ENCODE results near the gene SHOC1.
A peak's percentile ranks its signal among the peaks of the same experiment; 100 is the strongest.

SHOC1 gene

GRCh38 chr9:111839387-111839786 is 44.6 kb upstream of the SHOC1 start:
- no peaks in the 10 kb centered on the region for H3K27me3 ChIP-seq (replicated peaks; ENCODE audit: control insufficient read depth, insufficient read depth, low read length)
- DNase-seq (ENCODE audit: extremely low read depth, insufficient read length) = peak; percentile 49
- no peak for TF ChIP-seq CTCF (IDR thresholded peaks at IDR 0.05; ENCODE audit: insufficient read depth, low read length, poor library complexity, severe bottlenecking)

GRCh38 chr9:111838439-111838838 is 43.7 kb upstream of the SHOC1 start:
- no peak for DNase-seq (ENCODE audit: extremely low read depth, insufficient read length)
- Histone ChIP-seq H3K27me3 (replicated peaks; ENCODE audit: control insufficient read depth, insufficient read depth, low read length) (no peaks in the 10 kb centered on the region), H3K4me3 (replicated peaks; ENCODE audit: low read depth, low read length) (no peak overlapping the region), H3K36me3 (ENCODE audit: control insufficient read depth, insufficient read depth, low read length) (no peaks in the 10 kb centered on the region)
- TF ChIP-seq CTCF (IDR thresholded peaks at IDR 0.05; ENCODE audit: insufficient read depth, low read length, poor library complexity, severe bottlenecking) = no peak

More at GRCh38 chr9:111839387-111839786, 44.6 kb upstream of the SHOC1 start:
- Histone ChIP-seq H3K4me3 (replicated peaks; ENCODE audit: low read depth, low read length) (no peak overlapping the region), H3K36me3 (ENCODE audit: control insufficient read depth, insufficient read depth, low read length) (no peaks in the 10 kb centered on the region)

- DNase-seq (ENCODE audit: extremely low read depth, insufficient read length) = no peak
- Histone ChIP-seq H3K4me3 (replicated peaks; ENCODE audit: low read depth, low read length) (no peak overlapping the region), H3K27me3 (replicated peaks; ENCODE audit: control insufficient read depth, insufficient read depth, low read length) (no peaks in the 10 kb centered on the region), H3K36me3 (ENCODE audit: control insufficient read depth, insufficient read depth, low read length) (no peaks in the 10 kb centered on the region)
- no peak for TF ChIP-seq CTCF (IDR thresholded peaks at IDR 0.05; ENCODE audit: insufficient read depth, low read length, poor library complexity, severe bottlenecking)
Observed at GRCh38 chr9:111836311-111836710, 41.6 kb upstream of the SHOC1 start.

GRCh38 chr9:111833941-111834340 is 39.2 kb upstream of the SHOC1 start:
- no peak overlapping the region for H3K4me3 ChIP-seq (replicated peaks; ENCODE audit: low read depth, low read length)
- no peak for DNase-seq (ENCODE audit: extremely low read depth, insufficient read length)
- no peak for TF ChIP-seq CTCF (IDR thresholded peaks at IDR 0.05; ENCODE audit: insufficient read depth, low read length, poor library complexity, severe bottlenecking)
- H3K36me3 ChIP-seq (ENCODE audit: control insufficient read depth, insufficient read depth, low read length) = no peaks in the 10 kb centered on the region
- H3K27me3 ChIP-seq (replicated peaks; ENCODE audit: control insufficient read depth, insufficient read depth, low read length) = no peaks in the 10 kb centered on the region

- no peak for TF ChIP-seq CTCF (IDR thresholded peaks at IDR 0.05; ENCODE audit: insufficient read depth, low read length, poor library complexity, severe bottlenecking)
- no peak for DNase-seq (ENCODE audit: extremely low read depth, insufficient read length)
- H3K36me3 ChIP-seq (ENCODE audit: control insufficient read depth, insufficient read depth, low read length) = no peaks in the 10 kb centered on the region
- H3K27me3 ChIP-seq (replicated peaks; ENCODE audit: control insufficient read depth, insufficient read depth, low read length) = no peaks in the 10 kb centered on the region
- no peak overlapping the region for H3K4me3 ChIP-seq (replicated peaks; ENCODE audit: low read depth, low read length)
Observed at GRCh38 chr9:111832449-111832848, 37.7 kb upstream of the SHOC1 start.

All from GM06990 (cell line).